Brain microvascular endothelial cell (primary cell): ENCODE measurements around the gene GULP1.
A peak's percentile ranks its signal among the peaks of the same experiment; 100 is the strongest.

Source experiments
- DNase-seq: peaks from one replicate; pipeline ENCODE4 v3.0.0-alpha.2; 2020
- H3K27ac ChIP-seq: fragments of 250-450 bp; sonication (Bioruptor Pico); 2 replicates; pipeline ENCODE4 v1.5.1; 2020; ENCODE audit warnings: mild to moderate bottlenecking, moderate library complexity
- H3K27me3 ChIP-seq: fragments of 250-450 bp; sonication (Bioruptor Pico); replicated peaks from 2 replicates; pipeline ENCODE4 v1.5.1; 2020; ENCODE audit warnings: mild to moderate bottlenecking
- H3K36me3 ChIP-seq: fragments of 250-450 bp; sonication (Bioruptor Pico); replicated peaks from 2 replicates; pipeline ENCODE4 v1.5.1; 2020; ENCODE audit warnings: mild to moderate bottlenecking
- H3K4me3 ChIP-seq: 2 replicates; pipeline ENCODE4 v1.5.1; 2011; ENCODE audit warnings: low read depth, mild to moderate bottlenecking, control low read depth, low read length, moderate library complexity
- in situ Hi-C: cut with HindIII; loops from 2 replicates; pipeline ENCODE4 v1.10.0; 2017; ENCODE audit warnings: low sequenced_read_pairs, low pct_ligation_motif_present
- TF ChIP-seq, protein P1 (sequence below): IDR thresholded peaks from 2 replicates; pipeline ENCODE4 v1.5.1; 2011; ENCODE audit warnings: low read depth, mild to moderate bottlenecking, moderate library complexity, low read length, control low read depth, inconsistent platforms; ENCODE audit errors: missing control alignments

GULP1 gene

GRCh38 chr2:188524519-188525113 lies 232.9 kb downstream of the GULP1 start:
- Histone ChIP-seq H3K36me3 (no peaks in the 10 kb centered on the region), H3K27me3 (no peaks in the 10 kb centered on the region), H3K4me3 (no peak overlapping the region), H3K27ac (no peak overlapping the region)
- in situ Hi-C loops = loop anchor here (25.0 kb wide), 1 partner anchor 463 kb away; no protein-coding TSS in a partner anchor
- TF ChIP-seq, protein P1, sequence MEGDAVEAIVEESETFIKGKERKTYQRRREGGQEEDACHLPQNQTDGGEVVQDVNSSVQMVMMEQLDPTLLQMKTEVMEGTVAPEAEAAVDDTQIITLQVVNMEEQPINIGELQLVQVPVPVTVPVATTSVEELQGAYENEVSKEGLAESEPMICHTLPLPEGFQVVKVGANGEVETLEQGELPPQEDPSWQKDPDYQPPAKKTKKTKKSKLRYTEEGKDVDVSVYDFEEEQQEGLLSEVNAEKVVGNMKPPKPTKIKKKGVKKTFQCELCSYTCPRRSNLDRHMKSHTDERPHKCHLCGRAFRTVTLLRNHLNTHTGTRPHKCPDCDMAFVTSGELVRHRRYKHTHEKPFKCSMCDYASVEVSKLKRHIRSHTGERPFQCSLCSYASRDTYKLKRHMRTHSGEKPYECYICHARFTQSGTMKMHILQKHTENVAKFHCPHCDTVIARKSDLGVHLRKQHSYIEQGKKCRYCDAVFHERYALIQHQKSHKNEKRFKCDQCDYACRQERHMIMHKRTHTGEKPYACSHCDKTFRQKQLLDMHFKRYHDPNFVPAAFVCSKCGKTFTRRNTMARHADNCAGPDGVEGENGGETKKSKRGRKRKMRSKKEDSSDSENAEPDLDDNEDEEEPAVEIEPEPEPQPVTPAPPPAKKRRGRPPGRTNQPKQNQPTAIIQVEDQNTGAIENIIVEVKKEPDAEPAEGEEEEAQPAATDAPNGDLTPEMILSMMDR = peak; percentile 77
- peak; percentile 33 for DNase-seq

DNA sequence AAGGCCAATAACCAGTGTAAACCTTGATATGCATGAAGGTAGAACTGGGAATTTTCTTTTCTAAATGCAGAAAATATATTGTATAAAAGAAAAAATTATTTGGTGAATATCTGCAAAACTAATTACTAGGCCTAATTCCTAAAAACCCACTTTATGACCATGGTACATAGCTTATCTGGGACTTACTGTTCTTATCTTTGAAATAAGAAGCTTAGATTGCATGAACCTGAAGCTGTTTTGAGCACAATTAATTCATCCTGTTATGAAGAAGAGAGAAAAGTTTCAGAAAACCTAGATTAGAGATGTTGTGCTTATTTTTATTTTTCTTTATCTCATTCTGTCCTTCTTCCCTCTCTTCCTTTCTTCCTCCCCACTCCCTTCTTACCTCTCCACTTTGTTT lies 235.0 kb downstream of the GULP1 start:
- in situ Hi-C loops = loop anchor here (25.0 kb wide), 1 partner anchor 461 kb away; no protein-coding TSS in a partner anchor
- H3K4me3 ChIP-seq = no peak overlapping the region
- H3K27ac ChIP-seq = no peak overlapping the region
- no peaks in the 10 kb centered on the region for H3K27me3 ChIP-seq
- DNase-seq = no peak
- TF ChIP-seq, protein P1 = no peak
- no peaks in the 10 kb centered on the region for H3K36me3 ChIP-seq

DNA sequence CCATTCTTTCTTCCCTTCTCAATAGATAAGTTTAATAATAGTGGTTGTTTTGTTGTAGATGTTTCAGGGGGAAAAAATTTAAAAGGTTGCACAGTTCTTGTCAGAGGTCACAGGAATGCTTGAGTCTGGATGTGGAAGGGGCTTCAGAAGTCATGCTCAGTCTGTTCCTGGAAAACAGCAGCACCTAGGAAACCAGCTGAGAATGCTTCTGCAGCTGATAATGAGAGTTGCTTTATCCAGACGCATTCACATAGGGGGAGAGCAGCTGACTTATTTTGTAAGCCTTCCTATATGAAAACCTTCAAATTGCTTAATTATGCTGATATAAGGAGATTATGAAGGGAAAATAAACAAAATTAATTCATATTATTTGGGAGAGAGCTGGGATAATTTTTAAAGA lies 235.5 kb downstream of the GULP1 start:
- in situ Hi-C loops = loop anchor here (25.0 kb wide), 1 partner anchor 460 kb away; no protein-coding TSS in a partner anchor
- TF ChIP-seq, protein P1 = no peak
- peak; percentile 24 for DNase-seq
- no peaks in the 10 kb centered on the region for H3K36me3 ChIP-seq
- H3K27ac ChIP-seq = no peak overlapping the region
- H3K27me3 ChIP-seq = no peaks in the 10 kb centered on the region
- no peak overlapping the region for H3K4me3 ChIP-seq

GRCh38 chr2:188527581-188527993 lies 235.9 kb downstream of the GULP1 start:
- TF ChIP-seq, protein P1 = no peak
- H3K27me3 ChIP-seq = no peaks in the 10 kb centered on the region
- DNase-seq = no peak
- H3K4me3 ChIP-seq = no peak overlapping the region
- in situ Hi-C loops = loop anchor here (25.0 kb wide), 1 partner anchor 460 kb away; no protein-coding TSS in a partner anchor
- H3K27ac ChIP-seq = no peak overlapping the region
- no peaks in the 10 kb centered on the region for H3K36me3 ChIP-seq

GRCh38 chr2:188529710-188530109 lies 238.0 kb downstream of the GULP1 start:
- Histone ChIP-seq H3K36me3 (no peaks in the 10 kb centered on the region), H3K27ac (no peak overlapping the region), H3K4me3 (no peak overlapping the region), H3K27me3 (no peaks in the 10 kb centered on the region)
- in situ Hi-C loops = loop anchor here (25.0 kb wide), 1 partner anchor 458 kb away; no protein-coding TSS in a partner anchor
- TF ChIP-seq, protein P1 = no peak
- no peak for DNase-seq
